Measurements from ENCODE around the gene TJP2.

TJP2 gene

GRCh38 chr9:69173891-69174615 lies at the start of gene TJP2:
Gene TJP2 (plus strand): TSS chr9:69174277. CDS start chr9:69174373, 96 bp downstream.
- DNase-seq = peak; percentile 74

GRCh38 chr9:69130456-69131441 lies 43.3 kb upstream of the TJP2 start:
- no peak for DNase-seq

- no peak for DNase-seq
Observed at GRCh38 chr9:69131682-69132081, 42.4 kb upstream of the TJP2 start.

- no peak for DNase-seq
Observed at GRCh38 chr9:69132361-69132760, 41.7 kb upstream of the TJP2 start.

GRCh38 chr9:69134412-69134811 lies 39.7 kb upstream of the TJP2 start:
- no peak for DNase-seq

GRCh38 chr9:69136185-69136584 lies 37.9 kb upstream of the TJP2 start:
- DNase-seq = no peak

- no peak for DNase-seq
Observed at GRCh38 chr9:69136779-69137178, 37.3 kb upstream of the TJP2 start.

- no peak for DNase-seq
Observed at GRCh38 chr9:69137311-69137710, 36.8 kb upstream of the TJP2 start.

- DNase-seq = no peak
Observed at GRCh38 chr9:69139596-69139995, 34.5 kb upstream of the TJP2 start.

- DNase-seq = no peak
Observed at GRCh38 chr9:69140123-69140735, 33.8 kb upstream of the TJP2 start.

- no peak for DNase-seq
Observed at GRCh38 chr9:69141851-69142250, 32.2 kb upstream of the TJP2 start.

- DNase-seq = no peak
Observed at GRCh38 chr9:69143291-69143690, 30.8 kb upstream of the TJP2 start.

- DNase-seq = no peak
Observed at GRCh38 chr9:69145144-69145715, 28.8 kb upstream of the TJP2 start.

GRCh38 chr9:69147041-69147834 lies 26.8 kb upstream of the TJP2 start:
- no peak for DNase-seq

- DNase-seq = no peak
Observed at GRCh38 chr9:69149321-69149807, 24.7 kb upstream of the TJP2 start.

- DNase-seq = no peak
Observed at GRCh38 chr9:69151506-69151905, 22.6 kb upstream of the TJP2 start.

GRCh38 chr9:69153707-69154521 lies 20.2 kb upstream of the TJP2 start:
- peak; percentile 8 for DNase-seq

GRCh38 chr9:69155341-69156030 lies 18.6 kb upstream of the TJP2 start:
- DNase-seq = peak; percentile 30

- peak; percentile 45 for DNase-seq
Observed at GRCh38 chr9:69157751-69158466, 16.2 kb upstream of the TJP2 start.

- no peak for DNase-seq
Observed at GRCh38 chr9:69158471-69158870, 15.6 kb upstream of the TJP2 start.
